Effector memory CD8-positive, alpha-beta T cell (primary cell): ENCODE data around the gene GATA5.

Source experiments
- ATAC-seq: fragments of 150-1000 bp; cut with Tn5 transposase; replicated peaks from 2 replicates; pipeline ENCODE4 v1.10.0; 2021; ENCODE audit warnings: mild to moderate bottlenecking, moderate library complexity
- DNase-seq, 3 experiments: peaks; one replicate each; pipeline ENCODE4 v3.0.0; 2021
- H3K27ac Mint-ChIP-seq, 2 donors: one replicate each; pipeline ENCODE4 v1.8.0; 2022; ENCODE audit warnings: mild to moderate bottlenecking in 2 of 2, mixed read lengths in 2 of 2, moderate library complexity in 2 of 2
- H3K27me3 Mint-ChIP-seq, 2 donors: one replicate each; pipeline ENCODE4 v1.8.0; 2022; ENCODE audit warnings: mixed read lengths in 2 of 2
- H3K36me3 Mint-ChIP-seq: one replicate; pipeline ENCODE4 v1.8.0; 2022; ENCODE audit warnings: mild to moderate bottlenecking, moderate library complexity, mixed read lengths; ENCODE audit not compliant: insufficient read depth
- H3K4me1 Mint-ChIP-seq, 2 donors: one replicate each; pipeline ENCODE4 v1.8.0; 2022; ENCODE audit warnings: low read depth in 2 of 2, mixed read lengths in 2 of 2
- H3K4me3 Mint-ChIP-seq, 2 donors: one replicate each; pipeline ENCODE4 v1.8.0; 2022; ENCODE audit warnings: mild to moderate bottlenecking in 2 of 2, mixed read lengths in 2 of 2, moderate library complexity in 2 of 2
- H3K9me3 Mint-ChIP-seq, 2 donors: one replicate each; pipeline ENCODE4 v1.8.0; 2022; ENCODE audit warnings: mixed read lengths in 2 of 2

GATA5 gene

GRCh38 chr20:62420846-62421715 lies 54.7 kb downstream of the GATA5 start:
- H3K4me3 Mint-ChIP-seq, result no peak overlapping the region
- peaks cover 0 to 11% of the 10 kb centered on the region in 2 donors for H3K27me3 Mint-ChIP-seq
- H3K36me3 Mint-ChIP-seq, result no peaks in the 10 kb centered on the region
- ATAC-seq, result no peak
- H3K9me3 Mint-ChIP-seq, result no peaks in the 10 kb centered on the region
- no peaks in the 10 kb centered on the region for H3K4me1 Mint-ChIP-seq
- no peak overlapping the region for H3K27ac Mint-ChIP-seq
- no peak for DNase-seq

- Mint-ChIP-seq H3K9me3 (no peaks in the 10 kb centered on the region), H3K27ac (no peak overlapping the region), H3K4me3 (no peak overlapping the region), H3K36me3 (no peaks in the 10 kb centered on the region), H3K4me1 (no peaks in the 10 kb centered on the region), H3K27me3 (peaks cover 0 to 5% of the 10 kb centered on the region in 2 donors)
- DNase-seq (no peak), ATAC-seq (no peak)
Measured at GRCh38 chr20:62419759-62420158, 56.0 kb downstream of the GATA5 start.

- no peaks in the 10 kb centered on the region for H3K9me3 Mint-ChIP-seq
- H3K27me3 Mint-ChIP-seq, result no peaks in the 10 kb centered on the region
- no peaks in the 10 kb centered on the region for H3K36me3 Mint-ChIP-seq
- DNase-seq, result no peak
- no peaks in the 10 kb centered on the region for H3K4me1 Mint-ChIP-seq
- no peak for ATAC-seq
- no peak overlapping the region for H3K27ac Mint-ChIP-seq
- no peak overlapping the region for H3K4me3 Mint-ChIP-seq
Measured at GRCh38 chr20:62418709-62419487, 56.9 kb downstream of the GATA5 start.

GRCh38 chr20:62417981-62418708 lies 57.6 kb downstream of the GATA5 start:
- Mint-ChIP-seq H3K36me3 (no peaks in the 10 kb centered on the region), H3K4me3 (no peak overlapping the region), H3K27me3 (no peaks in the 10 kb centered on the region), H3K4me1 (no peaks in the 10 kb centered on the region), H3K27ac (no peak overlapping the region), H3K9me3 (no peaks in the 10 kb centered on the region)
- ATAC-seq, result no peak
- no peak for DNase-seq

- Mint-ChIP-seq H3K9me3 (no peaks in the 10 kb centered on the region), H3K27me3 (no peaks in the 10 kb centered on the region), H3K36me3 (no peaks in the 10 kb centered on the region), H3K4me3 (no peak overlapping the region), H3K4me1 (no peaks in the 10 kb centered on the region), H3K27ac (no peak overlapping the region)
- no peak for ATAC-seq
- DNase-seq, result no peak
Measured at GRCh38 chr20:62416651-62417637, 58.9 kb downstream of the GATA5 start.

GRCh38 chr20:62415354-62416111 lies 60.3 kb downstream of the GATA5 start:
- no peak for ATAC-seq
- Mint-ChIP-seq H3K27ac (no peak overlapping the region), H3K36me3 (no peaks in the 10 kb centered on the region), H3K27me3 (no peaks in the 10 kb centered on the region), H3K9me3 (no peaks in the 10 kb centered on the region), H3K4me1 (no peaks in the 10 kb centered on the region), H3K4me3 (no peak overlapping the region)
- DNase-seq, result no peak

- H3K4me1 Mint-ChIP-seq, result peaks cover 0 to 8% of the 10 kb centered on the region in 2 donors
- H3K4me3 Mint-ChIP-seq, result no peak overlapping the region
- no peak overlapping the region for H3K27ac Mint-ChIP-seq
- H3K9me3 Mint-ChIP-seq, result no peaks in the 10 kb centered on the region
- no peaks in the 10 kb centered on the region for H3K27me3 Mint-ChIP-seq
- DNase-seq, result no peak
- no peak for ATAC-seq
- H3K36me3 Mint-ChIP-seq, result no peaks in the 10 kb centered on the region
Measured at GRCh38 chr20:62413896-62414481, 61.8 kb downstream of the GATA5 start.
